OCI-M2 (cell line): Measurements from ENCODE around the gene LSM12.

Experiments used
- DNase-seq: peaks from one replicate; lab custom pipeline; 2025; ENCODE audit not compliant: unreplicated experiment; lab: John Stamatoyannopoulos, UW

Gene LSM12

DNA sequence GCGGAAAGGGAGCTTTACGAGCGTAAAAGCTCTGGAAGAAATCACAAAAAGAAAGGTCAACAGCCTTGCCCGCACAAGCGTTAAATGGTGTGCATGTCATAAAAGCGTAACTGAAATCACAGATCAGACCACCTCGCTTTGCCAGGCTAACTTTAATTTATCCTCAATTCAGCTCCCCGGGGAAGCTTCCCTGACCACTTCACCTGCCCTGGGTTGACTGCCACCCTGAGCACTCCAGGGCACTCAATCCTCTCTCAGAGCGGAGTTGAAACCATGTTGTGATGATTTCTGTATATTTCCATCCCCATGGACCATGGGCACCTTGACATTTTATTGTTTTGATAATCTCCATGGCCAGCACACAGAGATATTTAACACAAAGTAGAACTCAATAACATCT lies 78.2 kb downstream of the LSM12 start:
- no peak for DNase-seq

DNA sequence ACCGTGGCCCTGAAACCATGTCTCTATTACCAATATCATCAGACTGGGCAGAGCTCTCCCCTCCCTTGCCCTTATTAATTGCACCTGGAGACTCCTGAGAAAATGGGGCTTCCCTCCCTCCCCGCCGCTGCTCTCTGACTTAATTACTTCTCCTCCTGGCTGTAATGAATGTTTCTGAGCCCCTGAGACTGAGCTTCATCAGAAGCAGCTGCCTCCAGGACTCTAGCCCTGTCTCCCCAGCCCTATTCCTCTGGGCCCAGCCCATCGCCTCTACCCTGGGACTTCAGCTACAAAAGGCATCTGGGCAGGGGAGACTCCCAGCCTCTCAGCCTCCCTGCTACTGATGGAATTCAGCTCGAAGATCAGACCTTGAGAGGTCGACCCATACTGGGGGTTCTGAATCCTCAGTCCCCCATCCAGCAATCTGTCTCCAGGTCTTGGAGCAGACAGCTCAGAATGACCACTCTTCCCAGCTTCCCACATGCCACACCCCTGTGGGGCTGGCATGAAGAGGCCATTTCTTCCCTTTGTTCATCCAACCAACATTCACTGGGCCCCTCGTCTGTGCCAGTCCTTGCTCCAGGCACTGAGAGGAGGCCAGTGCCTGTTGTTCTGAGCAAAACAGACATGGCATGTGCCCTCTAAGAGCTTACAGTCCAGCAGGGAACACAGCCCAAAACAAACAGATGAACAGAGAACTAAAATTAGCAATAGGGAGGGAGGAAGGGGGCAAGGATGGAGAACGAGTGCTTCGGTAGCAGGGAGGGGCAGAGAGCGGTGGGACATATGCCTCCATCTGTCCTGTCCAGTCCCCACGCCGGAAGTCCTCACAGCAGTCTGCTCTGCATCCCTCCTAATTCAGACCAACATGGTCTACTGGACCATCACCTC lies 79.1 kb downstream of the LSM12 start:
- DNase-seq, result no peak

DNA sequence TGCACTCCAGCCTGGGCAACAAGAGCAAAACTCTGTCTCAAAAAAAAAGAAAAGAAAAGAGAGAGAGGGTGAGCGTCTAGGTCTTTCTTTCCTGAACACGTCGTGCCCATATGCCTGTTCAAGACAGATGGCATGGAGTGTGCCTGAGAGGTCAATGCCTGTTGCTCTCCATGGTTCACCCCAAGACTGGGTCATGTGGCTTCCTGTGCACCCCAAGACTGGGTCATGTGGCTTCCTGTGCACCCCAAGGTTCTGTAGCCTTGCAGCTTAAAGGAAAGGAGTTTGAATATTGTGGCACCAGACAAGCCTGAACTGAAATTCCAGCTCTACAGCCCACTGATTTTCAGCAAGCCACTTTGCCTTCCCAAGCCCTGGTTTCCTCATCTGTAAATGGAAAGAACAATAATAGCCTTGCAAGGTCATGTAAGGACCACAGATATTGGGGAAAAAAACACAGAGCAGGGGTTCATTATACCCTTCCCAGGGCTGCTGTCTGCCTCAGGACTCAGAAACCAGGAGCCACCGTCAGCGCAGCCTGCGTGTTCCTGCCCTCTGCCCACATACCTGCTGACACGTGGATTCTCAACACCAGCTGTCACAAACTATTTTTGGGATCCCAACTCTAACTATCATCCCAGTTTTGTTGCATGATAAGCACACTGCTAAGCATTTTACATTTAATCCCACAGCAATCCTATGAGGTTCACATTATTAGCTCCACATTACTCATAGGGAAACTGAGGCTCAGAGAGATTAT lies 80.1 kb downstream of the LSM12 start:
- no peak for DNase-seq

- DNase-seq, result no peak
Observed at GRCh38 chr17:43984521-43984920, 82.0 kb downstream of the LSM12 start.
